Endothelial cell of umbilical vein (primary cell): ENCODE results near the gene MCUR1. TPM values are rescaled to one million over a fixed set of nuclear protein-coding genes. Genes with fewer than 3 reads are reported as not detected.
"Not testable (repeated sequence)": the region's sequence is repeated elsewhere in the genome, so short reads cannot be mapped to it uniquely, and the experiment has no call there.

Source experiments
- BruUV-seq: library from RNA; stranded (reverse); fragments of 400-500 nt; replicated peaks from 2 replicates; lab custom pipeline; 2021; lab: Mats Ljungman, UMichigan
- CTCF ChIA-PET: fragments of 300-600, 350-600 bp; sonication (Branson Sonifier 250); formaldehyde crosslinking; loops from one replicate; lab custom pipeline; 2021; ENCODE audit warnings: antibody characterized with exemption, inconsistent platforms; lab: Charles Lee
- POLR2A ChIA-PET: fragments of 300-600, 350-600 bp; sonication (Branson Sonifier 250); formaldehyde crosslinking; loops from one replicate; lab custom pipeline; 2021; ENCODE audit warnings: antibody characterized with exemption, inconsistent platforms; lab: Charles Lee
- DNase-seq: peaks from one replicate; pipeline ENCODE4 v3.0.0-alpha.2; 2011; ENCODE audit warnings: low read depth, low spot score
- FAIRE-seq: peaks from 2 replicates; lab custom pipeline; 2011; peaks lifted over from hg19 to GRCh38; lab: Jason Lieb, UNC
- H2AFZ ChIP-seq: 2 replicates; pipeline ENCODE4 v1.6.0; 2012; ENCODE audit warnings: low read depth, low read length, control low read depth, inconsistent platforms
- H3K27ac ChIP-seq: 2 replicates; pipeline ENCODE4 v1.5.1; 2011; ENCODE audit warnings: low read depth, mild to moderate bottlenecking, control low read depth, low read length, moderate library complexity; ENCODE audit not compliant: insufficient read depth
- H3K27me3 ChIP-seq, 2 experiments: 2 replicates each; pipeline versions ENCODE4 v1.6.0 to v1.6.1; 2011; ENCODE audit warnings: low read length in 2 of 2, mixed read lengths in 1 of 2; ENCODE audit not compliant: control insufficient read depth in 2 of 2, insufficient read depth in 2 of 2
- H3K36me3 ChIP-seq, 2 experiments: 2 replicates in 1 of 2; 3 replicates in 1 of 2; pipeline ENCODE4 v1.5.1; 2011; ENCODE audit warnings: low read length in 2 of 2, mild to moderate bottlenecking in 1 of 2, moderate library complexity in 1 of 2; ENCODE audit not compliant: control insufficient read depth in 2 of 2, insufficient read depth in 2 of 2; ENCODE audit errors: extremely low read depth in 1 of 2
- H3K4me1 ChIP-seq: 3 replicates; pipeline ENCODE4 v1.5.1; 2011; ENCODE audit warnings: mild to moderate bottlenecking, low read length; ENCODE audit not compliant: control insufficient read depth, insufficient read depth; ENCODE audit errors: extremely low read depth
- H3K4me2 ChIP-seq: 2 replicates; pipeline ENCODE4 v1.6.1; 2011; ENCODE audit warnings: low read length, control low read depth, mixed read lengths; ENCODE audit not compliant: insufficient read depth
- H3K4me3 ChIP-seq, 3 experiments: fragments of 200-600 bp in 1 of 3; sonication (generic), shearing (Covaris generic) in 1 of 3; replicated peaks in 1 of 3; 2 replicates each; pipeline ENCODE4 v1.5.1; 2011 to 2016; ENCODE audit warnings: control low read depth in 3 of 3, low read length in 3 of 3, mild to moderate bottlenecking in 2 of 3, inconsistent platforms in 1 of 3, low read depth in 1 of 3, moderate library complexity in 1 of 3; ENCODE audit not compliant: insufficient read depth in 1 of 3
- H3K79me2 ChIP-seq: 2 replicates; pipeline ENCODE4 v1.6.0; 2012; ENCODE audit warnings: low read length, inconsistent platforms; ENCODE audit not compliant: control insufficient read depth, insufficient read depth
- H3K9ac ChIP-seq: replicated peaks from 2 replicates; pipeline ENCODE3; 2011; ENCODE audit warnings: low read length, control low read depth; ENCODE audit not compliant: insufficient read depth; ENCODE audit errors: extremely low read depth
- H3K9me1 ChIP-seq: replicated peaks from 3 replicates; pipeline ENCODE4 v1.6.0; 2011; ENCODE audit warnings: mild to moderate bottlenecking, low read length; ENCODE audit not compliant: control insufficient read depth, insufficient read depth; ENCODE audit errors: extremely low read depth
- H3K9me3 ChIP-seq: replicated peaks from 2 replicates; pipeline ENCODE4 v1.5.1; 2012; ENCODE audit warnings: low read length, inconsistent platforms; ENCODE audit not compliant: control insufficient read depth, insufficient read depth
- H4K20me1 ChIP-seq: replicated peaks from 2 replicates; pipeline ENCODE3; 2011; ENCODE audit warnings: mild to moderate bottlenecking, low read length; ENCODE audit not compliant: control insufficient read depth, insufficient read depth; ENCODE audit errors: extremely low read depth
- EZH2 ChIP-seq: IDR thresholded peaks from 2 replicates; pipeline ENCODE4 v1.6.1; 2012; ENCODE audit warnings: borderline replicate concordance, low read depth, mild to moderate bottlenecking, moderate library complexity, low read length, inconsistent platforms; ENCODE audit not compliant: severe bottlenecking
- FOS ChIP-seq: IDR thresholded peaks from 2 replicates; pipeline ENCODE4 v1.6.1; 2011; ENCODE audit warnings: mild to moderate bottlenecking, low read length, moderate library complexity, borderline replicate concordance; ENCODE audit not compliant: insufficient read depth
- GATA2 ChIP-seq: IDR thresholded peaks from 2 replicates; pipeline ENCODE4 v1.7.0; 2011; ENCODE audit warnings: low read depth, mild to moderate bottlenecking, moderate library complexity, mixed read lengths, low read length; ENCODE audit not compliant: insufficient read length, insufficient read depth
- JUN ChIP-seq: IDR thresholded peaks from 2 replicates; pipeline ENCODE4 v1.6.1; 2011; ENCODE audit warnings: borderline replicate concordance, low read depth; ENCODE audit not compliant: insufficient read length, insufficient read depth
- MYC ChIP-seq: IDR thresholded peaks from one replicate; pipeline ENCODE4 v1.6.1; 2011; ENCODE audit warnings: mild to moderate bottlenecking, low read depth, low read length
- POLR2A ChIP-seq: IDR thresholded peaks from 2 replicates; pipeline ENCODE4 v1.6.1; 2012; ENCODE audit warnings: low read depth, mild to moderate bottlenecking, control low read depth, low read length
- POLR2AphosphoS5 ChIP-seq: IDR thresholded peaks from 2 replicates; pipeline ENCODE4 v1.6.1; 2012; ENCODE audit warnings: low read depth, mild to moderate bottlenecking, control low read depth, low read length, moderate library complexity; ENCODE audit not compliant: insufficient read depth
- dilution Hi-C: fragments of 300-500 bp; cut with MboI; formaldehyde crosslinking; loops from one replicate; pipeline ENCODE4 v1.15.0; 2019; ENCODE audit warnings: low sequenced_read_pairs; ENCODE audit not compliant: extremely low pct_ligation_motif_present
- intact Hi-C: fragments of 100-400 bp; cut with micrococcal nuclease; formaldehyde crosslinking; loops from one replicate; pipeline ENCODE4 v1.10.0; 2022
- polyA plus RNA-seq, 4 experiments: library from polyadenylated mRNA; depleted of rRNA in 3 of 4; stranded (reverse) in 3 of 4; unstranded in 1 of 4; fragments of >200 nt; gene quantifications; 2 replicates each; pipeline versions ENCODE4 v1.2.1 to v1.2.3, GENCODE V29; 2011 to 2012; ENCODE audit warnings: missing spikeins in 1 of 4
- total RNA-seq: library from RNA; stranded (reverse); gene quantifications from 2 replicates; pipeline ENCODE4 v1.2.3, GENCODE V29; 2021
- TF ChIP-seq, protein P1 (sequence below): IDR thresholded peaks from 2 replicates; pipeline ENCODE4 v1.6.1; 2011; ENCODE audit not compliant: insufficient read depth, insufficient read length
- TF ChIP-seq, protein P2 (sequence below), 2 donors: IDR thresholded peaks; 1 replicate in 1 of 2; 2 replicates in 1 of 2; pipeline ENCODE4 v1.5.1; 2011; ENCODE audit warnings: low read length in 2 of 2, mild to moderate bottlenecking in 2 of 2, moderate library complexity in 2 of 2, control low read depth in 1 of 2, inconsistent platforms in 1 of 2, low read depth in 1 of 2; ENCODE audit not compliant: insufficient read depth in 1 of 2; ENCODE audit errors: extremely low read depth in 1 of 2

The MCUR1 gene
- total and polyA plus RNA-seq, 2 donors (not counting 3 experiments of a cell fraction or from before 2014, with no cell fraction given), result 6.2 to 21.2 TPM

DNA sequence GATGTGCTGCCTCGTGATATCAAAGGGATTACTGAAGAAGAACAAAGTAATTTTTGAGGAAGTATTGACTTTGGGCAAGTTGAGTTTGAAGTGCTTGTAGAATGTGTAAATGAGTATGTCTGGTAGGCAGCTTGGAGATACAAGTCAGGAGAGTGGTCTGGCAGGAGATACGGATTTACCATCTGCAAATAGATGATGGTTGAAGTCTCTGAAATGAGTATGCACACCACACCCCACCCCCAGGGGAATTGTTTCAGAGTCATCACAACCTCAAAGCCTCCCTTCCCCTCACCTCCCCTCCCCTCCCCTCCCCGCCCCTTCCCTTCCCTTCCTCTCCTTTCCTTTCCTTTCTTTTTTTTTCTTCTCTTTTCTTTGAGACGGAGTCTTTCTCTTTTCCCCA, 16.4 kb upstream of the MCUR1 start:
- Histone ChIP-seq H4K20me1 (no peaks in the 10 kb centered on the region), H3K27ac (no peak overlapping the region), H2AFZ (no peak overlapping the region), H3K79me2 (no peaks in the 10 kb centered on the region), H3K4me1 (no peaks in the 10 kb centered on the region), H3K9me1 (no peaks in the 10 kb centered on the region), H3K9ac (no peak overlapping the region), H3K27me3 (peaks cover 0 to 1% of the 10 kb centered on the region in 2 experiments), H3K4me3 (no peak overlapping the region), H3K9me3 (no peaks in the 10 kb centered on the region), H3K4me2 (no peak overlapping the region), H3K36me3 (no peaks in the 10 kb centered on the region)
- no TSS peak for BruUV-seq
- DNase-seq (no peak), FAIRE-seq (no peak)
- POLR2A ChIA-PET, result no interaction called here
- CTCF ChIA-PET, result interaction anchor here (0.7 kb wide), 1 partner anchor 75 kb away, joined by 3 read pairs; no protein-coding TSS in a partner anchor
- dilution Hi-C loops (no loop called here), intact Hi-C loops (no loop called here)
- TF ChIP-seq, protein P1, sequence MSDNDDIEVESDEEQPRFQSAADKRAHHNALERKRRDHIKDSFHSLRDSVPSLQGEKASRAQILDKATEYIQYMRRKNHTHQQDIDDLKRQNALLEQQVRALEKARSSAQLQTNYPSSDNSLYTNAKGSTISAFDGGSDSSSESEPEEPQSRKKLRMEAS, result no peak
- TF ChIP-seq GATA2 (no peak), MYC (no peak), POLR2A (no peak), FOS (no peak), POLR2AphosphoS5 (no peak), JUN (no peak), EZH2 (no peak)
- TF ChIP-seq, protein P2, sequence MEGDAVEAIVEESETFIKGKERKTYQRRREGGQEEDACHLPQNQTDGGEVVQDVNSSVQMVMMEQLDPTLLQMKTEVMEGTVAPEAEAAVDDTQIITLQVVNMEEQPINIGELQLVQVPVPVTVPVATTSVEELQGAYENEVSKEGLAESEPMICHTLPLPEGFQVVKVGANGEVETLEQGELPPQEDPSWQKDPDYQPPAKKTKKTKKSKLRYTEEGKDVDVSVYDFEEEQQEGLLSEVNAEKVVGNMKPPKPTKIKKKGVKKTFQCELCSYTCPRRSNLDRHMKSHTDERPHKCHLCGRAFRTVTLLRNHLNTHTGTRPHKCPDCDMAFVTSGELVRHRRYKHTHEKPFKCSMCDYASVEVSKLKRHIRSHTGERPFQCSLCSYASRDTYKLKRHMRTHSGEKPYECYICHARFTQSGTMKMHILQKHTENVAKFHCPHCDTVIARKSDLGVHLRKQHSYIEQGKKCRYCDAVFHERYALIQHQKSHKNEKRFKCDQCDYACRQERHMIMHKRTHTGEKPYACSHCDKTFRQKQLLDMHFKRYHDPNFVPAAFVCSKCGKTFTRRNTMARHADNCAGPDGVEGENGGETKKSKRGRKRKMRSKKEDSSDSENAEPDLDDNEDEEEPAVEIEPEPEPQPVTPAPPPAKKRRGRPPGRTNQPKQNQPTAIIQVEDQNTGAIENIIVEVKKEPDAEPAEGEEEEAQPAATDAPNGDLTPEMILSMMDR (IDR thresholded peaks at IDR 0.05; ENCODE audit: extremely low read depth in 1 of 2, insufficient read depth in 1 of 2, low read depth in 1 of 2, low read length in 2 of 2), result no peak

DNA sequence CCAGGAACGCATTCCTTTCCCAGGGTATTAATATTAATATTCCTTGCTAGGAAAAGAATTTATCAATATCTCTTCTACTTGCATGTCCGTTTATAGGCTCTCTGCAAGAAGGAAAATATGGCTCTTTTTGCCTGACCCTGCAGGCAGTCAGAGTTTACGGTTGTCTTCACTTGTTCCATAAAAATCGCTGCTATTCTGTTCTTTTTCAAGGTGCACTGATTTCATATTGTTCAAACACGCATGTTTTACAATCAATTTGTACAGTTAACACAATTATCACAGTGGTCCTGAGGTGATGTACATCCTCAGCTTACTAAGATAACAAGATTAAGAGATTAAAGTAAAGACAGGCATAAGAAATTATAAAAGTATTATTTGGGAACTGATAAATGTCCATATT, 15.1 kb upstream of the MCUR1 start:
- H3K9me3 ChIP-seq, BruUV-seq, CTCF ChIA-PET, DNase-seq, H3K4me1 ChIP-seq, H3K27me3 ChIP-seq, H3K9ac ChIP-seq, H4K20me1 ChIP-seq, POLR2A ChIA-PET, H2AFZ ChIP-seq, H3K9me1 ChIP-seq, dilution Hi-C loops, H3K4me3 ChIP-seq, intact Hi-C loops, FAIRE-seq, H3K79me2 ChIP-seq, H3K4me2 ChIP-seq, H3K36me3 ChIP-seq, H3K27ac ChIP-seq: not testable (repeated sequence)

DNA sequence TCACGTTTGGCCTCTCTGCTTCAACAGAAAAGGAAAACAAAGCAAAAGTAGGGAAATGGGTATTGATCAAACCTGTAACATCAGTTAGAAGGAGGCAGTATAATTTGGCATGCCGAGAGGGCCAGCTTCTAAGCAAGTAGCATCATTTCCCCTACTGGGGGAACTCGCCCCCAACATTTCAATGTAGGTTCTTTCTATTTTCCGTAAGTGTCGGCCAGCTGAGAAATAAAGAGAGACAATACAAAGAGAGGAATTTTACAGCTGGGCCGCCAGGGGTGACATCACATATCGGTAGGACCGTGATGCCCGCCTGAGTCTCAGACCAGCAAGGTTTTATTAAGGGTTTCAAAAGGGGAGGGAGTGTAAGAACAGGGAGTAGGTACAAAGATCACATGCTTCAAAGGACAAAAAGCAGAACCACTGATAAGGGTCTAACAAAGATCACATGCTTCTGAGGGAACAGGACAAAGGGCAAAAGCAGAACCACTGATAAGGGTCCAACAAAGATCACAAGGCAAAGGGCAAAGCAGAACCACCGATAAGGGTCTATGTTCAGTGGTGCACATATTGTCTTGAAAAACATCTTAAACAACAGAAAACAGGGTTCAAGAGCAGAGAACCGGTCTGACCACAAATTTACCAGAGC, 14.4 kb upstream of the MCUR1 start:
- H3K4me2 ChIP-seq, H2AFZ ChIP-seq, POLR2A ChIA-PET, dilution Hi-C loops, H3K27me3 ChIP-seq, H3K9me1 ChIP-seq, BruUV-seq, DNase-seq, FAIRE-seq, H4K20me1 ChIP-seq, H3K4me1 ChIP-seq, H3K79me2 ChIP-seq, intact Hi-C loops, H3K36me3 ChIP-seq, H3K4me3 ChIP-seq, H3K9ac ChIP-seq, H3K27ac ChIP-seq, CTCF ChIA-PET, H3K9me3 ChIP-seq: not testable (repeated sequence)
